Fibroblast of mammary gland (primary cell): Measurements from ENCODE around the gene S100A13.

ENCODE experiments used
- DNase-seq: peaks from one replicate; pipeline ENCODE4 v3.0.0-alpha.2; 2010; ENCODE audit warnings: low read depth
- H3K4me3 ChIP-seq: 2 replicates; pipeline ENCODE4 v1.5.1; 2011; ENCODE audit warnings: low read depth, mild to moderate bottlenecking, low read length, moderate library complexity; ENCODE audit not compliant: control insufficient read depth
- CTCF ChIP-seq: conservative IDR thresholded peaks from 2 replicates; pipeline ENCODE4 v1.5.1; 2011; ENCODE audit warnings: low read depth, low read length, inconsistent platforms; ENCODE audit not compliant: control insufficient read depth, insufficient read depth

The S100A13 gene

DNA sequence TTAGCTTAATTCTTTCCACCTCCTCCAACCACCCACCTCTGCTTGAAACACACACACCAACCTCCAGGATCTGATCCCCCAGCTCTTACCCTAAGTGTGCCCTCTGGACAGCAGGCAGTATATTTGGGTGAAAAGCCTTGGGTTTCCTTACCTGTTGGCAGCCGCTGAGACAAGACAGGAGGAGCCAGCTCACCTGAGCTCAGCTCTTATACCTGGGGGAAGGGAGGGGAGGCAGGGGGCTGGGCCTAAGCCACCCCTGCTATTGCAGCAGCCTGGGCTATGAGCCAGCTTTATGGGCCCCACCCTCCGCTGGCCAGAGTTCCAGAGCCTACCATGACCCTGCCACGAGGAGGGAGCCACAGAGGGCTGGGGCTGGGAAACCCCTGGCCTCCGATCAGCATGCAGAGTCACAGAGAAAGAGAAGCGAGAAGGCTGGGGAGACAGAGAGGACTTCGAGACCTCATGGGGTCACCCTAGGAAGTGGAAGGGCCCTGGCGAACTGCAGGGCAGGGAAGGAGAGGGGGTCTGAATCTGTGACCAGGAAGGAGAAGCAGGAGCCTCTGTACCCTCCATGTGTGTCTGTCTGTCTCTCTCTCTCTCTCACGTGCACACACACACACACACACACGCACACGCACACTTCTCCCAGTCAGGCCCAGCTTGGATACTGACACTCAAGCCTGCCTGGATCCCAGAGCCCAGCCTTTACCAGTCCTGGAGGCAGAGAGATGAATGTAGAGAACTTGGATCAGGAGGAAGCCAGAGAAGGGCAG lies 11.0 kb downstream of the S100A13 start, which contains the start of gene S100A14:
Gene S100A14 (minus strand): TSS at position 182 of the 773 bp plus-strand sequence. CDS start 467 bp downstream, outside the sequence.
- no peak for DNase-seq
- no peak within 1 kb of the TSS for H3K4me3 ChIP-seq
- no peak for TF ChIP-seq CTCF

- no peak overlapping the region for H3K4me3 ChIP-seq
- no peak for TF ChIP-seq CTCF
- no peak for DNase-seq
Observed at GRCh38 chr1:153615406-153615805, 11.9 kb downstream of the S100A13 start.

DNA sequence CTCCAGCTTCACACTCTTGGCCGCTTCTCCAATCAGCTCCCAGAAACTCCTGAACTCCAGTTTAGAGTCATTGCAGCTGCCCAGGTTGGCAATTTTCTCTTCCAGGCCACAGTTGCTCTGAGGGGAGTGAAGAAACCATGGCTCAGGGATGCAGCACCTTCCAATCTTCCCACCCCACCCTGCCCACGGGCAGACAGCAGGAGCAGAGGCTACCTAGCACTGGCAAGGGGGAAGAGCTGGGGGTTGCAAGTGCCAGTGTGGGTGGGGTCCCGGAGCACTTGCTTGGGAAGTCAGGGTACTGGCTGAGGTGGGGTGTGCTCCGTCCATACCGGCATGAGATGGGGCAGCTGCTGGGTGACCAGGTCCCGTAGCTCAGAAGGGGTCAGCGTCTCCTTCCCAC lies 12.4 kb downstream of the S100A13 start:
- no peak for TF ChIP-seq CTCF
- no peak for DNase-seq
- no peak overlapping the region for H3K4me3 ChIP-seq

- H3K4me3 ChIP-seq: no peak overlapping the region
Observed at GRCh38 chr1:153614189-153614900, 13.0 kb downstream of the S100A13 start.

GRCh38 chr1:153613406-153613805 lies 13.9 kb downstream of the S100A13 start:
- no peak for DNase-seq
- peak overlapping the region; percentile 94 for H3K4me3 ChIP-seq
- TF ChIP-seq CTCF: no peak

More at GRCh38 chr1:153614189-153614900, 13.0 kb downstream of the S100A13 start:
- peak; percentile 17 for TF ChIP-seq CTCF
- no peak for DNase-seq

DNA sequence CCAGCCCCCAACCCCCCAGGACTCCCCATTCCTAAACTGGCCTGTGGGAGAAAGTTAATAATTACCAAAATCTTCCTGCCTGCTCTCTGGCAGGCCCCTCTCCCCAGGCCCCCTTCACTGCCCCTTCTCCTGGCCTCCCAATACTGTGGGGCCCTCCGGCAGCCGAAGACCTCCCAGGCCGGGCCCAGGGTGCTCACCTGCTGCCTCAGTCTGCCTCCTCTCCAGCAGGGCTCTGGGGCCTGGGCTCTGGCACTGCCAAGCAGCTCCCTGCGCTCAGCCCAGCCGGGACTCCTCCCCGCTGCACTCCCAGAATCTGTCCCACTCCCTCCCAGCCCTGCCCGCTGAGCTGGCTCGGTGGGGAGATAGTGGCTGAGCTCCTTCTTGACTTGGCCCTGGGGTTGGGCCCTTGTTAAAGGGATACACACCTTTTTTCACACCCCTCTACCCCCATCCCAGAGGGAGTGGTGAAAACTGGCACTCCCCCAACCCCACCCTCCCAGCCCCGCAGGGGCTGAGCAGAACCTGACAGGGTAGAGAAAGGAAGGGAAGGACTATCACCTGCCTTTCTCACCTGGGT lies 14.5 kb downstream of the S100A13 start, which contains the start of gene S100A16:
Gene S100A16 (minus strand): TSS at position 383 of the 577 bp plus-strand sequence. CDS start 4,986 bp downstream, outside the sequence.
- H3K4me3 ChIP-seq: peak within 1 kb of the TSS; percentile 94
- peak; percentile 68 for DNase-seq
- TF ChIP-seq CTCF: no peak
